Smooth muscle cell (in vitro differentiated cells): ENCODE measurements around the gene KCNIP3. TPM values are rescaled to one million over a fixed set of nuclear protein-coding genes. Genes with fewer than 3 reads are reported as not detected.

Experiments used
- DNase-seq: peaks from one replicate; lab custom pipeline; 2025; ENCODE audit not compliant: unreplicated experiment; lab: John Stamatoyannopoulos, UW
- H2AFZ ChIP-seq: fragments of 200-600 bp; sonication (generic); 2 replicates; pipeline ENCODE4 v1.6.0; 2016; ENCODE audit warnings: antibody characterized with exemption, low read depth, mild to moderate bottlenecking
- H3F3A ChIP-seq: fragments of 200-600 bp; sonication (generic); 2 replicates; pipeline ENCODE4 v1.6.0; 2017; ENCODE audit warnings: antibody characterized with exemption, low read depth
- H3K27ac ChIP-seq: fragments of 200-600 bp; sonication (generic); 2 replicates; pipeline ENCODE4 v1.5.1; 2016; ENCODE audit warnings: low read depth, mild to moderate bottlenecking
- H3K27me3 ChIP-seq: fragments of 200-600 bp; sonication (generic); 2 replicates; pipeline ENCODE4 v1.6.1; 2016; ENCODE audit warnings: low read depth, mild to moderate bottlenecking
- H3K36me3 ChIP-seq: fragments of 200-600 bp; sonication (generic); 2 replicates; pipeline ENCODE4 v1.5.1; 2016; ENCODE audit warnings: low read depth
- H3K4me1 ChIP-seq: fragments of 200-600 bp; sonication (generic); 2 replicates; pipeline ENCODE4 v1.5.1; 2016; ENCODE audit warnings: low read depth
- H3K4me2 ChIP-seq: fragments of 200-600 bp; sonication (generic); 2 replicates; pipeline ENCODE4 v1.6.0; 2016; ENCODE audit warnings: mild to moderate bottlenecking
- H3K4me3 ChIP-seq: fragments of 200-600 bp; sonication (generic); 2 replicates; pipeline ENCODE4 v1.5.1; 2016; ENCODE audit warnings: mild to moderate bottlenecking
- H3K79me2 ChIP-seq: fragments of 200-600 bp; sonication (generic); 2 replicates; pipeline ENCODE4 v1.6.0; 2016; ENCODE audit warnings: low read depth, mild to moderate bottlenecking
- H3K9ac ChIP-seq: fragments of 200-600 bp; sonication (generic); 2 replicates; pipeline ENCODE4 v1.6.0; 2016; ENCODE audit warnings: low read depth
- H3K9me3 ChIP-seq: fragments of 200-600 bp; sonication (generic); replicated peaks from 2 replicates; pipeline ENCODE4 v1.5.1; 2016; ENCODE audit warnings: low read depth
- H4K20me1 ChIP-seq: fragments of 200-600 bp; sonication (generic); 2 replicates; pipeline ENCODE4 v1.6.0; 2016; ENCODE audit warnings: low read depth
- WGBS: methylation state at CpG from one replicate; pipeline ENCODE4 v1.1.7; 2016; ENCODE audit warnings: low lambda C conversion rate; 5-methylcytosine and 5-hydroxymethylcytosine counted together
- polyA plus RNA-seq: library from polyadenylated mRNA; unstranded; fragments of >200 nt; fragmentation: Nextera tagmentation; extraction: Ambion mirVana; gene quantifications from 2 replicates; pipeline ENCODE4 v1.2.1, GENCODE V29; 2016
- total RNA-seq: library from RNA; depleted of rRNA; stranded (reverse); fragments of >200 nt; gene quantifications from 2 replicates; pipeline ENCODE4 v1.2.3, GENCODE V29; 2014
- TF ChIP-seq, protein P1 (sequence below): fragments of 200-600 bp; sonication (generic); IDR thresholded peaks from 2 replicates; pipeline ENCODE4 v1.5.1; 2017; ENCODE audit warnings: borderline replicate concordance, mild to moderate bottlenecking, antibody characterized with exemption; ENCODE audit not compliant: insufficient read depth, poor library complexity, severe bottlenecking

Gene KCNIP3
- total and polyA plus RNA-seq, 2 experiments from 2014 or later, result 1.1 to 7.6 TPM

GRCh38 chr2:95307878-95308277, 10.7 kb downstream of the KCNIP3 start:
- Histone ChIP-seq H2AFZ (no peak overlapping the region), H3K4me1 (no peaks in the 10 kb centered on the region), H3K27me3 (no peaks in the 10 kb centered on the region), H4K20me1 (no peaks in the 10 kb centered on the region), H3K4me2 (no peak overlapping the region), H3K9me3 (no peaks in the 10 kb centered on the region), H3K27ac (no peak overlapping the region), H3K79me2 (no peaks in the 10 kb centered on the region), H3K36me3 (no peaks in the 10 kb centered on the region), H3K4me3 (no peak overlapping the region), H3K9ac (no peak overlapping the region), H3F3A (no peaks in the 10 kb centered on the region)
- TF ChIP-seq, protein P1, sequence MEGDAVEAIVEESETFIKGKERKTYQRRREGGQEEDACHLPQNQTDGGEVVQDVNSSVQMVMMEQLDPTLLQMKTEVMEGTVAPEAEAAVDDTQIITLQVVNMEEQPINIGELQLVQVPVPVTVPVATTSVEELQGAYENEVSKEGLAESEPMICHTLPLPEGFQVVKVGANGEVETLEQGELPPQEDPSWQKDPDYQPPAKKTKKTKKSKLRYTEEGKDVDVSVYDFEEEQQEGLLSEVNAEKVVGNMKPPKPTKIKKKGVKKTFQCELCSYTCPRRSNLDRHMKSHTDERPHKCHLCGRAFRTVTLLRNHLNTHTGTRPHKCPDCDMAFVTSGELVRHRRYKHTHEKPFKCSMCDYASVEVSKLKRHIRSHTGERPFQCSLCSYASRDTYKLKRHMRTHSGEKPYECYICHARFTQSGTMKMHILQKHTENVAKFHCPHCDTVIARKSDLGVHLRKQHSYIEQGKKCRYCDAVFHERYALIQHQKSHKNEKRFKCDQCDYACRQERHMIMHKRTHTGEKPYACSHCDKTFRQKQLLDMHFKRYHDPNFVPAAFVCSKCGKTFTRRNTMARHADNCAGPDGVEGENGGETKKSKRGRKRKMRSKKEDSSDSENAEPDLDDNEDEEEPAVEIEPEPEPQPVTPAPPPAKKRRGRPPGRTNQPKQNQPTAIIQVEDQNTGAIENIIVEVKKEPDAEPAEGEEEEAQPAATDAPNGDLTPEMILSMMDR, result no peak
- no peak for DNase-seq
- 78% methylated on average over 8 of the region's 8 CpGs for WGBS

GRCh38 chr2:95308426-95308990, 11.4 kb downstream of the KCNIP3 start:
- Histone ChIP-seq H3K27ac (no peak overlapping the region), H3K4me3 (no peak overlapping the region), H3K27me3 (no peaks in the 10 kb centered on the region), H3K9ac (no peak overlapping the region), H3K79me2 (no peaks in the 10 kb centered on the region), H4K20me1 (no peaks in the 10 kb centered on the region), H3K4me2 (no peak overlapping the region), H3K9me3 (no peaks in the 10 kb centered on the region), H3F3A (no peaks in the 10 kb centered on the region), H3K4me1 (no peaks in the 10 kb centered on the region), H3K36me3 (no peaks in the 10 kb centered on the region), H2AFZ (no peak overlapping the region)
- 91% methylated on average over 12 of the region's 12 CpGs for WGBS
- TF ChIP-seq, protein P1, result no peak
- no peak for DNase-seq

DNA sequence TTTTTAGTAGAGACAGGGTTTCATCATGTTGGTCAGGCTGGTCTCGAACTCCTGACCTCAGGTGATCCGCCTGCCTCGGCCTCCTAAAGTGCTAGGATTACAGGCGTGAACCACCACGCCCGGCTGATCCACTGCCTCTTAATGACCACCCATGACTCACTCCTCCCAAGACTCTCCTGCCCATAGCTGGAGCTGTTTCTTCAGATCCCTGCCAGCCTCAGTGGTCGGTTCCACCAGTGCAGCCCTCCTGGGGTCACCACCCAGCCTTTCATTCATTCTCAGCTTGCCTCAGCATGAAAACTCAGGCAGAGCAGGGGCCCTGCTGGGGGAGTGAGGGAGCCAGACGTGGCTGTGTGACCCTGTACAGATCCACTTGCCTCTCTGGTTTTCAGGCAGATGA, 12.5 kb downstream of the KCNIP3 start:
- Histone ChIP-seq H3K9me3 (no peaks in the 10 kb centered on the region), H3K36me3 (no peaks in the 10 kb centered on the region), H3K27me3 (no peaks in the 10 kb centered on the region), H3K27ac (no peak overlapping the region), H3K4me1 (no peaks in the 10 kb centered on the region), H3K79me2 (no peaks in the 10 kb centered on the region), H3F3A (no peaks in the 10 kb centered on the region), H2AFZ (no peak overlapping the region), H3K4me2 (no peak overlapping the region), H4K20me1 (no peaks in the 10 kb centered on the region), H3K9ac (no peak overlapping the region), H3K4me3 (no peak overlapping the region)
- 80% methylated on average over 8 of the region's 8 CpGs for WGBS
- no peak for DNase-seq
- TF ChIP-seq, protein P1, result no peak

DNA sequence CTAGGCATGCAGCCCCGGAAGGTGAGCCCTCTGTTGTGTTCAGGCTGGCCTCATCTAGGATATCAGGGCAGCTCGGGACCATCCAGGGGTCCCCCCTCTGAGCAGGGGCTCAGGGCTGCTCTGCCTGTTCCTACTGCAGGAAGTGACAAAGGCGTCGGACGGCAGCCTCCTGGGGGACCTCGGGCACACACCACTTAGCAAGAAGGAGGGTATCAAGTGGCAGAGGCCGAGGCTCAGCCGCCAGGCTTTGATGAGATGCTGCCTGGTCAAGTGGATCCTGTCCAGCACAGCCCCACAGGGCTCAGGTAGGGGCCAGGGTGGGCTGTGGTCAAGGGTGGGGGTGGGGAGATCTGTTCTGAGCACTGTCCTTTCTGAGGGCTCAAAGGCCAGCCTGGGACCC, 13.1 kb downstream of the KCNIP3 start:
- no peaks in the 10 kb centered on the region for H3K79me2 ChIP-seq
- no peaks in the 10 kb centered on the region for H3K36me3 ChIP-seq
- TF ChIP-seq, protein P1, result no peak
- H3F3A ChIP-seq, result no peaks in the 10 kb centered on the region
- no peak overlapping the region for H3K4me3 ChIP-seq
- H4K20me1 ChIP-seq, result no peaks in the 10 kb centered on the region
- no peak overlapping the region for H3K4me2 ChIP-seq
- no peak overlapping the region for H2AFZ ChIP-seq
- H3K4me1 ChIP-seq, result no peaks in the 10 kb centered on the region
- no peaks in the 10 kb centered on the region for H3K27me3 ChIP-seq
- H3K9me3 ChIP-seq, result no peaks in the 10 kb centered on the region
- DNase-seq, result no peak
- 83% methylated on average over 8 of the region's 8 CpGs for WGBS
- no peak overlapping the region for H3K27ac ChIP-seq
- H3K9ac ChIP-seq, result no peak overlapping the region
